Hypothalamus (tissue), 51 donors: ENCODE results near the gene SHF.
A peak's percentile ranks its signal among the peaks of the same experiment; 100 is the strongest.
"Not testable (repeated sequence)": the region's sequence is repeated elsewhere in the genome, so short reads cannot be mapped to it uniquely, and the experiment has no call there.

ENCODE experiments used
- DNase-seq, 51 donors: peaks; one replicate each; lab custom pipeline; 2025; lab: John Stamatoyannopoulos, UW

Gene SHF

DNA sequence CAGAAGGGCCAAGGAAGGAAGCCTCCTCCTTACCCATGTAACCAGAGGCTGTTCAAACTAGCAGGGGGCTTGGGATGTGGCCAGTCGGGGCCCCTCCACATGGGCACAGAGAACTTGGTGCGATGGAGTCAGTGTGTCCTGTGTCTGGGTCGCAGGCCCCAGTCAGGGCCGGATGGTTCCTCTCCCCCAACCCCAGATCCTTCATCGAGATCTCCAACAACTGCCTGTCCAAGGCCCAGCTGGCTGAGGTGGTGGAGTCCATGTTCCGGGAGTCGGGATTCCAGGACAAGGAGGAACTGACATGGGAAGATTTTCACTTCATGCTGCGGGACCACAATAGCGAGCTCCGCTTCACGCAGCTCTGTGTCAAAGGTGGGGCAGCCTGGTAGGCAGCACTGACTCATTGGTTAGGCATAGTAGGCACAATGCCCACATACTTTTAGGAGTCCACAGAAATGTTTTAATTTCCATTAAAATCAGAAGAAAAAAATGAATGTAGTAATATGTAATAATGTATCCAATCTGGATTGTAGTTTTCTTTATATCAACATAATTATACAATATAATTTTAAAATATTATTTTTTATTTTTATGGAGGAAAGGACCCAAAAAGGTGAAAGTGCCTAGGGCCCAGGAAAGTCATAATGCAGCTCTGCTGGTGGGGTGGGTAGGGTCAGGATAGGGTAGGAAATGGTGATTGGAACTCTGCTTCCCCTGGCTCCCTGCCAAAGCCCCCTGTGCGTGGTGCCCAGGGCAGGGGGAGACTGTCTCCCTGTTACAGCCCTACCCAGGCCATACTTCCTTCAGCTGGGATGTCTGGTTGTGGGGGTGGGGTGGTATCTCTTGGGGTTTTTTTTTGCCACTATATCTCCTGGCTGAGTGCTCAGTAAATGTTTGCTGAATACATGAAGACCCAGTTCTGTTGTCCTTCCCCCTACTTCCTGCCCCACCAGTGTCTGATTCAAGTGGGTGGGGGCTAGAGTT is 39.4 kb downstream of the SHF start:
- DNase-seq, result no peak

DNA sequence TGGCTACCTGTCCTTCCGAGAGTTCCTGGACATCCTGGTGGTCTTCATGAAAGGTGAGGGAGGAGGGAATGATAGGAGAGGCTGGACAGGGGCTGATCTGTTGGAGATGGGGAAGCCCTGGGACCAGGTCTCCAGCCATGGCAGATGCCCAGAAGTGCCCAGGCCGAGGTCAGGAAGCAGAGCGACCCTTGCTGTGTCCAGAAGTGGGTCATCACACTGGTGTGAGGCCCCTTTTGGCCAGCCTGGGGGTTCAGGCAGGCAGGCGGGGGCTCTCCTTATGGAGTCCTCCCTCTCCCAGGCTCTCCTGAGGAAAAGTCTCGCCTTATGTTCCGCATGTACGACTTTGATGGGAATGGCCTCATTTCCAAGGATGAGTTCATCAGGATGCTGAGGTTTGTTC is 40.2 kb downstream of the SHF start:
- DNase-seq, result no peak

DNA sequence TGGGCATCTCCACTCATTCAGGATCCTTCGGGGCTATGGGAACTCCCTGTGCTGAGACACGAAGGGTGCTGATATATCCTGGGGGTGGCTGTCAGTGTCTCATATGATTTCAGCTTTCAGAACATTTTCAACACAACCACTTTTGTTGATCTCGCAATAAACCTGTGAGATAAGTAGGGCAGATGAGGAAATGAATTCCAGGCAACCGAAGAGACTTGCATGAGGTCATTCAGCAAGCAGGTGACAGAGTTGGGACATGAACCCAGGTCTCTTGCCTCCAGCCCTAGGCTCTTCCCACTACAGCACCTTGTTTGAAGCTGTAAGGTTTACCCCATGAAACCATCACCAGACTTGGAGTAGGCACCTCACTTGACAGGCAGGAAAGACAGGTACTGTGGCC is 41.4 kb downstream of the SHF start:
- DNase-seq, result no peak

DNA sequence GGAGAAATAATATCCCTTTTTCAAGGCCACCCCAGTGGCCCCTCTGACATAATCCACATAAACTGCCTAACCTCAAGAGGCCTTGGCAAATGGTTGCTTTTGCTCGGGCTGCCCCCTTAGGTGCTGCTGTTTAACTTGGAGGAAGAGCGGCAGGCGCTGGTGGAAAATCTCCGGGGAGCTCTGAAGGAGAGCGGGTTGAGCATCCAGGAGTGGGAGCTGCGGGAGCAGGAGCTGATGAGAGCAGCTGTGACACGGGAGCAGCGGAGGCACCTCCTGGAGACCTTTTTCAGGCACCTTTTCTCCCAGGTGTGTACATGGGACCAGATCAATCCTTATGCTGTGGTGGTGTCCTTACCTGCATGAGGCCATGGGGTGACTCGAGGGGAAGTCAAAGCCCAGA is 43.0 kb downstream of the SHF start:
- DNase-seq, result no peak

DNA sequence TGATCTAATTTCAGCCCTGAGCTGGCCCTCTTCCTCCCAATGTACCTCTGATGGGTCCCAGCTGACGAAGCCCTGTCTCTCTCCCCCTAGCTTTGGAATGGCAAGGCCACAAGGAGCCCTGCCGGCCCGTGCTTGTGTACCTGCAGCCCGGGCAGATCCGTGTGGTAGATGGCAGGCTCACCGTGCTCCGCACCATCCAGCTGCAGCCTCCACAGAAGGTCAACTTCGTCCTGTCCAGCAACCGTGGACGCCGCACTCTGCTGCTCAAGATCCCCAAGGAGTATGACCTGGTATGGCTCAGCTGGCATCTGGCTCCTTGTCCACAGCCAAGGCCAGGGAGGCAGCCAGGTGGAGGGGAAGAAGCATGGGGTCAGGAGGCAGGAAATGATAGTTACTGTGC is 43.8 kb downstream of the SHF start:
- DNase-seq, result no peak

DNA sequence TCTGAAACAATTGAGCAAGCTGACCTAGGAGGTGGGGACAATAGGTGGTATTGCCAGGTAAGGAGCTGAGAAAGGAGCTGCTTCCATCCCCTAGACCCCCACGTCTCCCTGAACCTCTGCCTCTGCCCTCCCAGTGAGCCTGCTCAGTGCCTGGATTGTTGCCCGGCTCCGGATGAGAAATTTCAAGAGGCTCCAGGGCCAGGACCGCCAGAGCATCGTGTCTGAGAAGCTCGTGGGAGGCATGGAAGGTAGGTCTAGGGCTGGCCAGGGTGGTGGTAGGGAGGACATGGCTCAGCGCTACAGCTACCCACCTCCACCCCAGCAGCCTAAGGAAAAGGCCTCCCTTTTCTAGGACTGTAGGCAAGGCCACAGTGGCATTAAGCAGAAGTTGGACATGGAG is 44.7 kb downstream of the SHF start:
- DNase-seq, result no peak

DNA sequence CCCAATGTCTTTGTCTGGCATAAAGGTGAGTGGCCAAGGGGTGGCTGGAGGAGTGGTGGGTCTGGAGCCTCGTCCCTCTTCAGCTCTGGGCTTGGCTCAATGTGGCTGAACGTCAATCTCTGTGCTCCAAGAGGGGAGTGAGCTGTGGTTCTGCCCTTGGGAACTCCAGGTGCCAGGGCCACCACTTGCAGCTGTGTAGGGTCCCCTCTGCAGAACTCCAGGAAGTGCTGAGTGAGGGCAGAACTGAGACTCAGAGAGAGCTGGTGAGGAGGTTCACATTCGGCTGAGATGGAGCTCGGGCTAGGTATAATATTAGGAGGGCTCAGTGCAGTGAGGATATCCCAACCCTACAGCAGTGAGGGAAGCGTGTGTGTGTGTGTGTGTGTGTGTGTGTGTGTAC is 46.4 kb downstream of the SHF start:
- DNase-seq, result no peak

DNA sequence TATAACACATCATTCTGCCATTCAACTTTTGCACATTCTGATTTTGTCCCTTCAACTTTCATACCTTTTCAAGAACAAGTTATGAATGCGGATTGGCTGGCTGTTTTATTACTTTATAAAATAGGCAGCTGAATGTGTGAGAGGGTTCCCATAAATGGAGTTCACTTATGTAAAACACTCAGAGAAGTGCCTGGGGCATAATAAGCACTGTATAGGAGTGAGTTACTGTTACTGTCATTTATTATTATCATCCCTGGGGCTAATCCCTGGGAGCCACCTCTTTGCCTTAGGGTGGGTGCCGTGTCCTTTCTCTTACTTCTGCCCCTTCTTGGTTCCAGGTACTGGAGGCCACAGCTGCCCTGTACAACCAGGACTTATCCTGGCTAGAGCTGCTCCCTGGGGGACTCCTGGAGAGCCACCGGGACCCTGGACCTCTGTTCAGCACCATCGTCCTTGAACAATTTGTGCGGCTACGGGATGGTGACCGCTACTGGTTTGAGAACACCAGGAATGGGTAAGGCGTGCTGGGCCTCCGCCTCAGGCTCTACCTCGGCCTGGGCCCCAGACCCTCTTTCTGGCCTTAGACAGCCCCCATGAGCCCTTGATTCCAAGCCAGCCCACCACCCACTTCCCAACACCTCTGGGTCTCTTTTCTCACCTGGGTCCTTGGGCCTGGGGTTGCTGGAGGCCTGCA is 47.1 kb downstream of the SHF start:
- DNase-seq, result no peak

DNA sequence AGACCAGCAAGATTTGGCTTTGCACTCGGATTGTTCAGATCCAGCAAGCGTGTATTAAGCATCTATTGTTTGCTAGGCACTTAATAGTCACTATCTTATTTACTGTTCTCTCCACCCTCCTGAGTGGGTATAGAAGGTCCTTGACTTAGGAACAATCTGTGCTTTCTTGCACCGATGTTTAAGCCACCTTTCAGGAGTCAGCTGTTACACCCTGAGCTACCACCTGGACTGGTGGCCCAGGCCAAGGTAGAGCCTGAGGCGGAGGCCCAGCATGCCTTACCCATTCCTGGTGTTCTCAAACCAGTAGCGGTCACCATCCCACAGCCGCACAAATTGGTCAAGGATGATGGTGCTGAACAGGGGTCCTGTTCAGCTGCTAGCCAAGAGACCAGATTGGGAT is 48.0 kb downstream of the SHF start:
- DNase-seq, result no peak

DNA sequence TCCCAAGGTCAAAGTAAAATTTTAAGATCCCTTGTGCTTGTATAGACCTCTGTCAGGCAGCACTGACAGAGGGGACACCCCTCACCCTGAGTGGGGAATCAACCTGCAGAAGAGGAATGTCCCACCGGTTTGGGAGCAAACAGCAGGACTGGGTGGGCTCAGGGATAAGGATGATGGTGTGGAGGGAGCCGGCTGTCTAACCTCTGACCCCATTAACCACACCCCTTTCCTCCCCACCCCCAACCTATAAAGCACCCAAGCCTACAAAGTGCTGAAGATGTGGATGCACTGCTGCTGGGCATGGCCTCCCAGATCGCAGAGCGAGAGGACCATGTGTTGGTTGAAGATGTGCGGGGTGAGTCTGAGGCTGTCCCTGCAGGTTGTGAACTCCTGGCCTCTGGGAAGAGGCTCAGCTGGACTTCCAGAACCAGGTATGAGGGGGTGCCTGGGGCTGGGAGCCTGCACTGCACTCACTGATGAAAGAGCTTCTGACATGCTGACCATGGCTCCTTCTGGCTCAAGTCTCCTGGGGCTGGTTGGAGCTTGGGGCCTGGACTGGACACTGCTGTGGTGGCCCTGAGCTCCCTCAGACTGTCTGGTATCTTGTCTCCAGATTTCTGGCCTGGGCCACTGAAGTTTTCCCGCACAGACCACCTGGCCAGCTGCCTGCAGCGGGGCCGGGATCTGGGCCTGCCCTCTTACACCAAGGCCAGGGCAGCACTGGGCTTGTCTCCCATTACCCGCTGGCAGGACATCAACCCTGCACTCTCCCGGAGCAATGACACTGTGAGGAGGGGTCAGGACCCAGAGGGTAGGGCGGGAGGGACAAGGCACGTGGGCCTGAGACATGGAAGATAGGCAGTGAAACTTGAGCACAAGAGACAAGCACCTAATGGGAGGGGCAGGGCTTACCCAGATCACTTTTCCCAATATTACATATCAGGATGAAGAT is 48.7 kb downstream of the SHF start:
- DNase-seq, result no peak

DNA sequence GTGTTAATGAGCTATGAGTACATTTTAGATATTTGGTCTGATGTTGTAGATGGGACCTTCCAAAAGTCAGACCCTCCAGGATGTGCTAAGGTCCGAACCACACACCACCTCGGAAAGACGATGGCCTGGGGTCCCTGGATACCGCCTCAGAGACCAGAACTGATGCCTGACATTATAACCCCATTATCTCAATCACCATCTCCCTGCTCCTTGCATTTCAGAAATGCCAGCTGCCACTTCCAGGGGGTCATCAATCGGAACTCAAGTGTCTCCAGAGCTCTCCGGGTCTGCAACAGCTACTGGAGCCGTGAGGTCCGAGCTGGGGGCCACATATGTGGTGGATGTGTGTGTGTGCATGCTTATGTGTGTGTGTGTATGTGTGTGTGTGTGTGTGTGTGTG is 50.1 kb downstream of the SHF start:
- DNase-seq, result no peak

DNA sequence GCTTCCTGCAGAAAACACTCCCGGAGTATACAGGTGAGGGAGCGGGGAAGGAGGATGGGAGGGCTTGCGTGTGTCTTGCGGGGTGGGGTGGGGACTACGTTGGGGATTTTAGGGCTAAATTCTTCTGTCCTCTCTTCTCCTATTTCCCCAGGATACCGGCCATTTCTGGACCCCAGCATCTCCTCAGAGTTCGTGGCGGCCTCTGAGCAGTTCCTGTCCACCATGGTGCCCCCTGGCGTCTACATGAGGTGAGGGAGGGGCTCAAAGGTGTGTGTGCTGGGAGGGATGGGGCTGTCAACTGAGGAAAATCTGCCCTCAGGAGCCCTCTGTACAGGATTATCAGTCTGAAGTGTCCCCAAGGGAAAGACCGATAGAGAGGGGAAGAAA is 51.4 kb downstream of the SHF start:
- DNase-seq, result no peak

DNA sequence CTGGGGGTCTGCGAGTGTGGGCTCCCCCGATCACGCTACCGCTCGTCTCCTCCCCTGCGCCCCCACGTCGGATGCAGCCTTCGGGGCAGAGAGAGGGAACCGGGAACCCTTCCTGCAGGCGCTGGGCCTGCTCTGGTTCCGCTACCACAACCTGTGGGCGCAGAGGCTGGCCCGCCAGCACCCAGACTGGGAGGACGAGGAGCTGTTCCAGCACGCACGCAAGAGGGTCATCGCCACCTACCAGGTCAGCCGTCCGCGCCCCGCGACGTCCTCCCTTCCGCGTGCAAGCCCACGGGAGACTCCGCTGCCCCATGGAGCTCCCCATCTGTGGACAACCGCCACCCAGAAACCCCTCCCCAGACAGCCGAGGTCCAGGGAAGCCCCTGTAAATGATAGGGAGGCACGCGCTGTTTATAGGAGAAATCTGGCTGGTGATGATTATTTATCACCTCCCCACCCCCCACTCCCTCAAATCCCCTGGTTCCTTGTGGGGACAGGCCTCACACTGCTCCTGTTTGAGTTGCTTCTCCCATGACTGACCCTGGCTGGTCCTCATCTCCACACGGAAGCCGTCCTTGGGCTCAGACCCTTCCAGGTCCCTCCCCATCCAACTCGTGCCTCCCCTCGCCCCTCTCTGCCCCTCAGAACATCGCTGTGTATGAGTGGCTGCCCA is 51.9 kb downstream of the SHF start:
- DNase-seq, result not testable (repeated sequence)

DNA sequence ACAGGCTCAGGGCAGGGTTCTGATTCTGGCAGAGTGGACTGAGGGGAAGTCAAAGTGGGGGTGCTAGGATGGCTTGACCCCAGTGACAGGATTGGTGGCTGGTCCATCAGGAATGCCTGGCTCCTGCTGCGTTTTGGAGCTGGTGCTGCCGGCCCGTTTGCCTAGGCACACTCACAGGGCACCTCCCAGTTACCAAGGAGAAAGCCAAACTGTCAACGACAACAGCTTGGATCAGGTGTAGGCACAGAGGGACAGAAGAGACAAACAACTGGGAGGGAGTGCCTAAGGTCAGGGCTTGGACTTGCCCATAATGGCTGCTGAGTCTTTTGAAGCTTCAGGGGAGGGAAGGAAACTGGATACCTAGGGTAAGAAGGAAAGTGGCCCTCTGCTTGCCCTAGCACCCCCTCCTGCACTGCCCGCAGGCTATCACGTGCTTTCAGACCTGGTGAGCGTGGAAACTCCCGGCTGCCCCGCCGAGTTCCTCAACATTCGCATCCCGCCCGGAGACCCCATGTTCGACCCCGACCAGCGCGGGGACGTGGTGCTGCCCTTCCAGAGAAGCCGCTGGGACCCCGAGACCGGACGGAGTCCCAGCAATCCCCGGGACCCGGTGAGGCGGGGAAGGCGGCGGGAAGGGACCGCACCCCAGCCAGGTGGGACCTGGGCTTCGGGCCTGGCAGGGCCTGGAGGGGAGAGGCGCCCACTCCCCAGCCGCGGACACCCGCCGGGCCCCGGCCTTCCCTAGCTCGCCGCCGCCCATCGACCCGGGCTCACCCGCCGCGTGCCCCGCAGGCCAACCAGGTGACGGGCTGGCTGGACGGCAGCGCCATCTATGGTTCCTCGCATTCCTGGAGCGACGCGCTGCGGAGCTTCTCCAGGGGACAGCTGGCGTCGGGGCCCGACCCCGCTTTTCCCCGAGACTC is 52.8 kb downstream of the SHF start:
- peak in 2 of 51 donors; percentile 22 to 28 for DNase-seq

DNA sequence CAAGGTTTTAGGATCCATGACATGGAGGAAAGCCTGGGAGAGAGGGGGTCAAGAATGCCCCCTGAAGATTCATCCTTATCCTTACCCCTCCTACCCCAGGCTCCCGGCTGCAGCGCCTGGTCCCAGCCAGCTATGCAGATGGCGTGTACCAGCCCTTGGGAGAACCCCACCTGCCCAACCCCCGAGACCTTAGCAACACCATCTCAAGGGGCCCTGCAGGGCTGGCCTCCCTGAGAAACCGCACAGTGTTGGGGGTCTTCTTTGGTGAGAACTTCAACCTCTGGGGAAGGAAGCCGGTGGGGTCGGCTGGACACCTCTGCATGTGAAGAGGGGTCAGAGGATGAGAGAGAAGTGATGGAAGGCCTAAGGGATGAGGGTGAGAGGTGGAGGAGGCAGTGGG is 53.7 kb downstream of the SHF start:
- DNase-seq, result no peak

DNA sequence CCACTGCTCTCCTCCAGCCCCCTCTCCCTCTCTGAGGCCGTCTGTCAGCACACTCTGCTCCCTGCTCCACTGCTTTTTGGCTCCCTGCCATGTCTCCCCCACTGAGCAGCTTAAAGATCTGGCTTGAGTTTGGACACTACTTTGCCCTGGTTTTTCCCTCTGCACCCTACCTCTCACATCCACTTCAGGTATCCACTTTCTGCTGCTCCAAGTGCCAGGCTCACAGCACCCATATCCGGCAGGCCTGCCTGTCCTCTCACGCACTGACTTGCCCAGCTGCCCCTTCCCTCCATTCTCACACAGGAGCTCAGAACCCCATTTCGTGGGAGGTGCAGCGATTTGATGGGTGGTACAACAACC is 54.2 kb downstream of the SHF start:
- DNase-seq, result no peak

DNA sequence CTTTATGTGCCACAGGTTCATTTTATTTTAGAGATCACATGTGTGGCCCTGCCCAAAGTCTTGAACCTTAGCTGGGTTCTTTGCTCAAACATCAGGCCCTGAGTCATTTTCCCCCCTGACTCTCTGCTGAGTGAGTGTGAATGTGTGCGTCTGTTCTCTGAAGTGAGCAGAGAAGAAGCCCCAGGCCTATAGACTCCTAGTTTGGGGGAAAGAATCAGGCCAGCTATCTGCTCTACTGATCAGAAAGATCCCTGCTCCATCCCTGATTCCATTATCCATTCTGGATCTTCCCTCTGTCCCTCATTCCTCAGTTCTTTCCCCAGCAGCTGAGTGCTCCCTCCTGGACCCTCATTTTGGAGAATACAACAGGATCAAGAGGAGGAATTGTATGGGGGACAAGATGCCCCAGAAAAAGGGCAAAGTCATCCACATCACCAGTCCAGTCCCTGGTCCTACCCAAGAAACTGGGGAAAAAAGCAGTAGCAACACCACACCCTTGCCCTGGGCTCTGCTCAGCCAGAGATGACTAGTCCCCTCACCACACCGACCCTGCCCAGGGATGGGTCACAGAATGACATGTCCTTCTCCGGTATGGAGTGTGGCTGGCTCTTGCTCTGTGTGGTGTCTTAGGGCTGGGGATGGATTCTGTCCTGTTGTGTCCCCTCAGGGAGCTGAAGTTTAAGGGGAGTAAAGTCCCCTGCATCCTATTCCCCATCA is 54.8 kb downstream of the SHF start:
- DNase-seq, result no peak

DNA sequence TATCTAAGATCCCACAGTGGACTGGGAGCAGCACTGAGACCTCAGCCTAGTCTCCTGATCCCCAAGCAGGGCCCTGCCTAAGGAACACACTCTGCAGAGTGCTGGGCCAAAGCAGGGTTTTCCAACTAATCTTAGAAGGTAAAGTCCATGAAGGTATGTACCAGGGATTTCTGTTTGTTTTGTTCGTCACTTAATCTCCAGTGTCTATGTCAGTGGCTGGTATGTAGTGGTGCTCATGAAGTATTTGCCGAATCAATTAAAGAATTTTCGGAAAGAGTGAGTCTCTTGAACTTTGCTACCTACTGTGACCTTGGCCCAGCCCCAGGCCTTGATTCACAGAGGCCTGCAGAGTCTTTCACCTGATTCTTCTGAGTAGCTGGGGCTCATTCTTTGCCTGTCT is 56.3 kb downstream of the SHF start:
- DNase-seq, result no peak
